ENCODE results near the gene SIAH1.
"Not testable (repeated sequence)": the region's sequence is repeated elsewhere in the genome, so short reads cannot be mapped to it uniquely, and the experiment has no call there.

The SIAH1 gene

GRCh38 chr16:48332978-48333377 lies 52.2 kb downstream of the SIAH1 start:
- DNase-seq (ENCODE audit: low read depth in 3 of 3), result no peak

- no peak for DNase-seq (ENCODE audit: low read depth in 3 of 3)
These were observed 54.4 kb downstream of the SIAH1 start for GRCh38 chr16:48330841-48331192.

GRCh38 chr16:48330189-48330840 lies 54.9 kb downstream of the SIAH1 start:
- DNase-seq (ENCODE audit: low read depth in 3 of 3), result no peak

- DNase-seq (ENCODE audit: low read depth in 3 of 3), result no peak
These were observed 56.1 kb downstream of the SIAH1 start for GRCh38 chr16:48329138-48329537.

GRCh38 chr16:48326915-48327314 lies 58.3 kb downstream of the SIAH1 start:
- no peak for DNase-seq (ENCODE audit: low read depth in 3 of 3)

GRCh38 chr16:48323783-48324775 lies 61.1 kb downstream of the SIAH1 start:
- no peak for DNase-seq (ENCODE audit: low read depth in 3 of 3)

GRCh38 chr16:48321317-48322036 lies 63.7 kb downstream of the SIAH1 start:
- DNase-seq (ENCODE audit: low read depth in 3 of 3), result peak in 1 of 3 donors; percentile 25

GRCh38 chr16:48318630-48319029 lies 66.6 kb downstream of the SIAH1 start:
- DNase-seq (ENCODE audit: low read depth in 3 of 3), result no peak

- DNase-seq (ENCODE audit: low read depth in 3 of 3), result no peak
These were observed 67.4 kb downstream of the SIAH1 start for GRCh38 chr16:48317614-48318315.

GRCh38 chr16:48317026-48317425 lies 68.2 kb downstream of the SIAH1 start:
- no peak for DNase-seq (ENCODE audit: low read depth in 3 of 3)

GRCh38 chr16:48313905-48314304 lies 71.3 kb downstream of the SIAH1 start:
- DNase-seq (ENCODE audit: low read depth in 3 of 3), result not testable (repeated sequence)

- no peak for DNase-seq (ENCODE audit: low read depth in 3 of 3)
These were observed 74.1 kb downstream of the SIAH1 start for GRCh38 chr16:48310908-48311641.

All from stimulated activated CD4-positive, alpha-beta T cell treated with anti-CD3 and anti-CD28 coated beads, TNF-alpha, amount 100 ng/mL, for 48 hours (primary cell).